OCI-M1 (cell line): Measurements from ENCODE around the gene GPR42.

Experiments
- DNase-seq: peaks from one replicate; lab custom pipeline; 2025; lab: John Stamatoyannopoulos, UW

GPR42 gene, protein sequence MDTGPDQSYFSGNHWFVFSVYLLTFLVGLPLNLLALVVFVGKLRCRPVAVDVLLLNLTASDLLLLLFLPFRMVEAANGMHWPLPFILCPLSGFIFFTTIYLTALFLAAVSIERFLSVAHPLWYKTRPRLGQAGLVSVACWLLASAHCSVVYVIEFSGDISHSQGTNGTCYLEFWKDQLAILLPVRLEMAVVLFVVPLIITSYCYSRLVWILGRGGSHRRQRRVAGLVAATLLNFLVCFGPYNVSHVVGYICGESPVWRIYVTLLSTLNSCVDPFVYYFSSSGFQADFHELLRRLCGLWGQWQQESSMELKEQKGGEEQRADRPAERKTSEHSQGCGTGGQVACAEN

DNA sequence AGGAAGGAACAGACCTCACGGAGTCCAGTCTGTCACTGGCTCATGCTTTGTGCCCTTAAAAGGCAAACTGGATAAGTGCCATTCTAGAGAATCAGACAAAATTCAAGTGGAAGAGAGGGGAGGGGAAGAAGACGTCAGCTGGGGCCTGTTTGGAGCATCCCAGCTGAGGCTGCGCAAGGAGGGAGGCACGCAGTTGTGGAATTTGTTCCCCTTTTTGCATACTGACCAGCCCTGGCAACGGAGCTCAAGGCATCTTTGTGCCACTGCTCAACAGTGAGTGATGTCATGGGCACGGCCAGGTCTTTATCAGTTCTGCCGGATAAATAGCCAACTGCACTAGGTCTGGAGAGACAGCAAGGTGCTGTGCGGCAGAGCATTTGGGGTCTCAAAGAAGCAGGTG is at the start of gene GPR42:
Gene GPR42, plus strand, starts transcription at position 347 of the 400 bp plus-strand sequence. CDS start 292 bp downstream, outside the sequence.
- DNase-seq, result no peak

DNA sequence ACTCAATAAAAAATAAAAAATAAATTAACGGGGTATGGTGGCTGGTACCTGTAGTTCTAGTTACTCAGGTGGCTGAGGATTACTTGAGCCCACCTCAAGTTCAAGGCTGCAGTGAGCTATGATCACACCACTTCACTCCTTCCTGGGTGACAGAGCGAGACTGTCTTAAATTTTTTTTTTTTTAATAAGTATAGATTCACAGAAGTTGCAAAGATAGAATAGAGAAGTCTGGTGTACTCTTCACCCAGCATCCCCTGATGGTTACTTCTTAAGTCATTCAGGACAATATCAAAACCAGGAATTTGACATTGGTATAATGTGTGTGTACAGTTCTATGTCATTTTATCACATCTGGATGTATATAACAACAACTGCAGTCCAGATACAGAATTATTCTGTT is 49.6 kb upstream of the GPR42 start:
- DNase-seq, result no peak

DNA sequence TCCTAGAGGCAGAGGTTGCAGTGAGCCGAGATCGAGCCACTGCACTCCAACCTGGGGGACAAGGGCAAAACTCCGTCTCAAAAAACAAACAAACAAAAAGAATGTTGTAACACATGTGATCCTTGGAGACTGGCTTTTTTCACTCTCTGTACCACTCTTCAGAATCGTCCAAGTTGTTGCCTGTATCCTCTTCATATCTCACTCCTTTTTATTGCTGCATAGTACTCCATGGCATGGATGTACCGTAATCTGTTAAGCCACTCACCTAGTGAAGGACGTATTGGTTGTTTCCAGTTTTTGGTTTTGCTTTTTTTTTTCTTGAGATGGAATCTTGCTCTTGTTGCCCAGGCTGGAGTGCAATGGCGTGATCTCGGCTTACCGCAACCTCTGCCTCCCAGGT is 48.9 kb upstream of the GPR42 start:
- DNase-seq, result no peak

DNA sequence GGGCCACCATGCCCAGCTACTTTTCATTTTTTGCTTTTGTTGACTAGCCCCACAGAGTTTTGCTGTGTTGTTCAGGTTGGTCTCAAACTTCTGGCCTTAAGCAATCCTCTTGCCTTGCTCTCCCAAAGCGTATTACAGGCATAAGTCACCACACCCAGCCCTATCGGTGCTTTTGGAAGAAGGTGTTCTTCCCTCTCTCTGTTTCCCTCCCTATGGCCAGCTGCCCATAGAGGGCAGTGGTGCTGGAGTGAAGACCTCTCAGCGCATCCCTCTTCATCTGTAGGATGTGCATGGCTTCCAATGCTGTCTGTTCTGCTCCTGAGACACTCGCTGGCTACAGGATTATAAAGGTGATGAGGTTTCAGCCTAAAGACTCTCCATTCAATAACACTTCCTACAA is 43.2 kb upstream of the GPR42 start:
- peak; percentile 49 for DNase-seq

DNA sequence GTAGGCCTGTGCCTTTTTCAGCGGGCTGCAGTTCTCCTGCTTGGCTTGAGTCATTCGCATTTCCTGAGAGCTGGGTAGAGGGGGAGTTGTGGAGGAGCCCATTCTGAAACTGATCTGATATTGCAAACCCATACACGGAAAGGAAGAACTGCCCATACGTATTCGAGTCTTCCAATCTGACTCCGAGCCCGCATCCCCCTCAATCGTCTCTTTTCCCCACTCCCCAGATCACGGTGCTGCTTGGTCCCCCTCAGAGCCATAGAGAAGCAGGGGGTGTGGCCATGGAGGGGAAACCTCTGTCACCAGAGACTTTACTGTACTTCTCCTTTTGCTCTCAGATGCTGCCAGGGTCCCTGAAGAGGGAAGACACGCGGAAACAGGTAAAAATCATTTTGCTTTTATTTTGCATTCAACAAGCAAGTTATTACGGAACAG is 42.0 kb upstream of the GPR42 start, which contains the start of gene CD22:
Gene CD22, plus strand, starts transcription at position 337 of the 435 bp plus-strand sequence. CDS start 2,854 bp downstream, outside the sequence.
- DNase-seq, result peak; percentile 34

DNA sequence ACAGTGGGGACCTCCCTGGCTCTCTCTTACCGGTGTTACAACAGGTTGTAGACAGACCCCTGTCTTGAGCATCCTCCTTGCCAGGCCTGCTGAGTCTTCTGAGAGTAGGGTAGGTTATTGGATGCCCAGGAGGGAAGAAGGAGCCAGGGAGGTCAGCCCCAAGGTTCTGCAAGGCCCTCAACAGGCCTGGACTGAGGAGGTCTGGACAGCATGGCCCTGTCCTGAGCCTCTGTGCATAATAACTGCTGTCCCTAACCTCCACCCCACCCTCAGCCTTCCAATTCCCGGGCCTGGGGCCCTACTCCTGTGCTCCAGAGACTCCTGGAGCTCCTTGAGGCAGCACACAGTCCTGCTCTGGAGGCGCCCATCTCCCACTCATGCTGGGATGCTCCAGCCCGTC is 41.5 kb upstream of the GPR42 start:
- DNase-seq, result no peak

DNA sequence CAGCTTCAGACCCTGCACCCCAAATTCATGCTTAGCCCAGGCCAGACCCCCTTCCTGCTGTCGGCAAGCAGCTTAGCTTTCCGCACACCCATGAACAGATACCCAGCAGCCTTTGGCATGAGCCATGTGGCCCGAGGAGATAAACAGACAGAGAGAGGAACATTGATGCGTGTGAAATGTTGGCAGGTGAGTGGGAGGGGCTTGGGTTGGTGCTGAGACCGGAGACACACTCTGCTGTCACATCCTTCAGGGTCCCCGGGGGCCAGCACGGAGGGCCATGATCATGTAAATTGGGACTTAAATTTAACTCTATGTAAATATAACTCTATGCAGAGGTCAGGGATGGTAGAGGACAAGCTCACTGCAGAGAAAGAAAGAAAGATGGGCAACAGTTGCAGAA is 40.4 kb upstream of the GPR42 start:
- DNase-seq, result peak; percentile 5

DNA sequence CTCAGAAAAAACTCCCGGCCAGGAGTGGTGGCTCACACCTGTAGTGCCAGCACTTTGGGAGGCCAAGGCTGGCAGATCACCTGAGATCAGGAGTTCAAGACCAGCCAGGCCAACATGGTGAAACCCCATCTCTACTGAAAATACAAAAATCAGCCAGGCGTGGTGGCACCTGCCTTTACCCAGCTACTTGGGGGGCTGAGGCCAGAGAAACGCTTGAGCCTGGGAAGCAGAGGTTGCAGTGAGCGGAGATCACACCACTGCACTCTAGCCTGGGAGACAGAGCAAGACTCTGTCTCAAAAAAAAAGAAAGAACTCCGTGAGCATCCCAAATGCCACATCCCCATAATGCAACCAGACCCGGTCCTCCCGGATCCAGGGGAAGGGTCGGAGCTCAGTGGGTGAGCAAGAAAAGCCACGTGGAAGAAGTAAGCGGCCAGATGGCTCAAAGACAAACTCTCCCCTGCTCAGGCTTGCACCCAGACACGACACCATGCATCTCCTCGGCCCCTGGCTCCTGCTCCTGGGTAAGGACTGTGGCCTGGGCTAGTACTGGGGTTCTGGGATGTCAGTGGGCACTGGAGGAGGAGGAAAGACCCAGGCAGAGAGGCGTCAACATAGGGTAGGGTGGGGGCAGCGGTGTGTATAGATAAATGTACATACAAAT is 39.2 kb upstream of the GPR42 start:
- DNase-seq, result no peak

DNA sequence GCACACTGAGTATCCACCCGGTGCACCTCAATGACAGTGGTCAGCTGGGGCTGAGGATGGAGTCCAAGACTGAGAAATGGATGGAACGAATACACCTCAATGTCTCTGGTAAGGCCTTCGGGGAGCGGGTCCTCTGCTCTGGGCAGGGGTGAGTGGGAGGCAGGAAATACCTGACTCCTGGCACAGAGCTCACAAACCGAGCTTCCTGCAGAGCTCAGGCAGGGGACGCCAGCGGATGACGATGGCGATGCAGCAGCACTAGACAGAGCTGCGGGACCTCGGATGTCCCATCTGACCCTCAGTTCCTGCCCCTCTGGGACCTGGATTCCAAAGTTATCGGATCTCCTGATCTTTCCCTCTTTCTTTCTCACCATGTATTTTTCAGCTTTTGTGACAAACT is 38.1 kb upstream of the GPR42 start:
- no peak for DNase-seq

DNA sequence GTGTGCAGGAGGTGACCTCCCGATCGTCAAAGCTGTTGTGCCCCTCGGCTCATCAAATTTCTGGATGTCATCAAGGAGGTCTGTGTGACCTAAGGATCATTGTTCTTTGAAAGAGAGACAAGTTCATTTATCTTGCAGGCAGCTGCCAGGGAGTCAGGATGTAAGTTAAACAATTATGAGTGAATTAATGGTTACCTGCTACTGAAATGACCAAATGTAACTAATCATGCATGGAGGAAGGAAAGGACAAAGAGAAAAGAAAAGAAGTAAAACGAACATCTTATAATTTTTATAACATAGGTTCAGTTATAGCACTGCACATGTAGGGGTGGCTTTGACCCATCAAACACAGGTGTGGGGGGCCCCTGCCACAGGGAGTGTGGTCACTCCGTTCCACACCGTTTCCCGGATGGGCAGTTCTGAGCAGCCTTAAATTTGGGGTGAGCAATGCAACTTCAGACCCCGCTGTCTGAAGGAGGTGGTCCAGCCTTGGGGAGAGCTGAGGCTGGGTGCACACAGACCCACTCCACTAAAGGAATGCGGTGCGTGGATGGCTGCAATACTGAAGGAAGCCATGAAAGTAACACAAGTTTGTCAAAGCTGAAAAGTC is 36.6 kb upstream of the GPR42 start:
- DNase-seq, result no peak

DNA sequence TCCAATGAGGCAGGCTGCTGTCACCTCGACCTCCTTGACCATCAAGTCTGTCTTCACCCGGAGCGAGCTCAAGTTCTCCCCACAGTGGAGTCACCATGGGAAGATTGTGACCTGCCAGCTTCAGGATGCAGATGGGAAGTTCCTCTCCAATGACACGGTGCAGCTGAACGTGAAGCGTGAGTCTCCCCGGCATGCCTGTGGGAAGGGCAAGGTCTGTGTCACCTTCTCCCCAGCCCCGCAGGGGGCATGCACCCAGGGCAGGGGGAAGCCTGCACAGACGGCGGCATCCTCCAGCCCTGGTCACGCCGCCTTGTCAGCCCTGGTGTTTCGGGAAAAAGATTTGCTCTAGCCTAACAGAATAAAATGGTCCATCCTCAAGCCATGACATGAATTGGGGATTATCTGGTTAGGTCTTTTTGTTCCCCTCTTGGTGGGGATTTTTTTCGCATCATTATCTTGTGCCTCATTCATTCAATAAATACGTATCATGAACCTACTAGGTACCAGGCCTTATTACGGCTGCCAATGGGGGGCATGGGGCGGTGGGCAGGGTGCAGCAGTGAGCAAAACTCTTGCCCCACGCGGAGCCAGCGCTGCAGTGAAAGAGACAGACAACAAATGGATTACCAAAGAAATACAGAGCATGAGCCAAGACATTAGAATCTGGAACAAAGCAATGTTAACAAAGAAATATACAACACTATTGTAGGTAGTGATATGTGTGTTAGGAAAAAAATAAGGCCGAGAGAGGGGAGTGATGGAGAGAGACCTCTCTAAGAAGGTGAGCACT is 34.5 kb upstream of the GPR42 start:
- DNase-seq, result no peak

DNA sequence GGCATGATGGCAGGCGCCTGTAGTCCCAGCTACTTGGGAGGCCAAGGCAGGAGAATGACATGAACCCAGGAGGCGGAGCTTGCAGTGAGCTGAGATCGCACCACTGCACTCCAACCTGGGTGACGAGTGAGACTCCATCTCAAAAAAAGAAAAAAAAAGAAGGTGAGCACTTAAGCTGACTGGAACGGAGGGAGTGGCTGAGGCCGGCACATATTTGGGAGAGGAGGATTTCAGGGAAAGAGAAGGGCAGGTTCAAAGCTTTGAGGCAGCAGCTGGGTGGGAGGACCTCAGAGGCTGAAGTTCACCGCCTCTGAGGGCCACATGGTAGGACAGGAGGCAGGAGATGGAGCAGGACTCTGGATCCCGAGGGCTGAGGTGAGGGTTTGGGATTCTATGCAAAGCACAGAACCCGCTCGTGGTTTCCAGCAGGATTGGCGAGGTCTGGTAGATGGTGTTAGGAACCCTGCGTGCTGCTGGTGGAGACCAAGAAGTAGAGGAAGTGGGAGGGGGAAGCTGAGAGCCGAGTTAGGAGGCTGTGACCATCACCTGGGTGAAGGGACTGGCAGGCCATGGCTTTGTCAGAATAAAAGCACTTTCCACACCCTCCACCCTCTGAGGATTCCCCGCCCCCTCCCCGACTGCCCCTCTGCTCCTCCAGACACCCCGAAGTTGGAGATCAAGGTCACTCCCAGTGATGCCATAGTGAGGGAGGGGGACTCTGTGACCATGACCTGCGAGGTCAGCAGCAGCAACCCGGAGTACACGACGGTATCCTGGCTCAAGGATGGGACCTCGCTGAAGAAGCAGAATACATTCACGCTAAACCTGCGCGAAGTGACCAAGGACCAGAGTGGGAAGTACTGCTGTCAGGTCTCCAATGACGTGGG is 33.5 kb upstream of the GPR42 start:
- no peak for DNase-seq

DNA sequence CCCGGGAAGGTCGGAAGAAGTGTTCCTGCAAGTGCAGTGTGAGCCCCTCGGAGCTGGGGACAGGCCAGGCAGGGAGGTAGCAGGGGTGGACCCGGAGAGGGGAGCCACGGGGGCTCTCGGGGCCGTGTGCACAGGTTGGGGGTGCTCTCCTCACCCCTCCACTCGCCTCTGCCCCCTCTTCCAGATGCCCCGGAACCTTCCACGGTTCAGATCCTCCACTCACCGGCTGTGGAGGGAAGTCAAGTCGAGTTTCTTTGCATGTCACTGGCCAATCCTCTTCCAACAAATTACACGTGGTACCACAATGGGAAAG is 32.9 kb upstream of the GPR42 start:
- DNase-seq, result no peak

DNA sequence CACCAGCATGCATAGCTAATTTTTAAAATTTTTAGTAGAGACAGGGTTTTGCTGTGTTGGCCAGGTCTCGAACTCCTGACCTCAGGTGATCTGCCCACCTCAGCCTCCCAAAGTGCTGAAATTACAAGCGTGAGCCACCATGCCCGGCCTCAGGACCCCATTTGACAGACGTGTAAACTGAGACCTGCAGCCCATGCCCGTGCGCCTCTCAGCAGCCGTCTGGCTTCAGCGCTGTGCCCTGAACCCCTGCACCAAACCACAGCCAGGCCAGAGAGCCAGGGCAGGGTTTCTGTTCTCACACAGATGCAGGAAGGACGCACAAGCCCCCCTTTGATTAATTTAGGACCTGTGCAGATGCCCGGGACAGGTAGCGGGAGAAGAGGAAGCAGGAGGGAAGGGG is 30.4 kb upstream of the GPR42 start:
- DNase-seq, result no peak

DNA sequence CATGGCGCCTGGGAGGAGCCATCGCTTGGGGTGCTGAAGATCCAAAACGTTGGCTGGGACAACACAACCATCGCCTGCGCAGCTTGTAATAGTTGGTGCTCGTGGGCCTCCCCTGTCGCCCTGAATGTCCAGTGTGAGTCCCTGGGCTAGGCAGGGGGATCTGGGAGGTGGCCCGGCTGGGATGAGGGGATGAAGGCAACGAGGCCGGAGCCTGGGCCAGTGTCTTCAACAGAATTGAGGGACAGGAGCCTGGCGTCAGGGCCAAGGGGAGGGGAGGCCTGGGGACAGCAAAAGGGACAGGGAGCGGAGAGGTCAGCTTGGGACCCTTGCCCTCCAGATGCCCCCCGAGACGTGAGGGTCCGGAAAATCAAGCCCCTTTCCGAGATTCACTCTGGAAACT is 29.9 kb upstream of the GPR42 start:
- DNase-seq, result no peak

DNA sequence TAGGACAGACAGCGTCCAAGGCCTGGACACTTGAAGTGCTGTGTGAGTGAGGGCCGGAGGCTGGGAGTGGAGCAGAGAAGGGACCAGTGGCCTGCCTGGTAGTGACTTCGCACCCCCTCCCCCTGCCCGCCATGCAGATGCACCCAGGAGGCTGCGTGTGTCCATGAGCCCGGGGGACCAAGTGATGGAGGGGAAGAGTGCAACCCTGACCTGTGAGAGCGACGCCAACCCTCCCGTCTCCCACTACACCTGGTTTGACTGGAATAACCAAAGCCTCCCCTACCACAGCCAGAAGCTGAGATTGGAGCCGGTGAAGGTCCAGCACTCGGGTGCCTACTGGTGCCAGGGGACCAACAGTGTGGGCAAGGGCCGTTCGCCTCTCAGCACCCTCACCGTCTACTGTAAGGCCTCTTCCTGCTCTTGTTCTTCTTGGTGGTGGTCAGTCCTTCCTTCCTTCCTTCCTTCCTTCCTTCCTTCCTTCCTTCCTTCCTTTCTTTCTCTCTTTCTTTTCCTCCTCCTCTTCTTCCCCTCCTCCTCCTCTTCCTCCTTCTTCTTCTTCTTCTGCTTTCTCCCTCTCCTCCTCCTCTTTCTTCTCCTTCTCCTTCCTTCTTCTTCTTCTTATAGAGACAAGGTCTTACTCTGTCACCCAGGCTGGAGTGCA is 29.2 kb upstream of the GPR42 start:
- DNase-seq, result no peak

DNA sequence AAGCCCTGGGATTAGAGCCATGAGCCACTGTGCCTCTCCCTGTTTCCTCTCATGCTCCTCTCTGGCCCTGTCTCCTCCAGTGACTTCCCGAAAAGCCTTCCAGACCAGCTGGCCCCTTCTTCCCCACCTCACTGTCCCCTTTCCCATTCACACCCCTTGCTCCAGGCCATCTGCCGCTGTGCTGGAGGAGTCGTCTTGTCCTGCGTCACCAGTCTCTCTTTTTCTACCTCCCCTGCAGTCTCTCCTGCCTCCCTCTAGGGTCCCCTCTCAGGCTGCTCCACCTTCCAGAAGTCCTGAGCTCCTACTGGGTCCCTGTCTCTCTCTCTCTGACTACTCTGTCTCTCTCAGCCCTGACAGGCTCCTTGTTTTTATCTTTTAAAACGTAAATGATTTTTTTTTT is 28.4 kb upstream of the GPR42 start:
- no peak for DNase-seq

DNA sequence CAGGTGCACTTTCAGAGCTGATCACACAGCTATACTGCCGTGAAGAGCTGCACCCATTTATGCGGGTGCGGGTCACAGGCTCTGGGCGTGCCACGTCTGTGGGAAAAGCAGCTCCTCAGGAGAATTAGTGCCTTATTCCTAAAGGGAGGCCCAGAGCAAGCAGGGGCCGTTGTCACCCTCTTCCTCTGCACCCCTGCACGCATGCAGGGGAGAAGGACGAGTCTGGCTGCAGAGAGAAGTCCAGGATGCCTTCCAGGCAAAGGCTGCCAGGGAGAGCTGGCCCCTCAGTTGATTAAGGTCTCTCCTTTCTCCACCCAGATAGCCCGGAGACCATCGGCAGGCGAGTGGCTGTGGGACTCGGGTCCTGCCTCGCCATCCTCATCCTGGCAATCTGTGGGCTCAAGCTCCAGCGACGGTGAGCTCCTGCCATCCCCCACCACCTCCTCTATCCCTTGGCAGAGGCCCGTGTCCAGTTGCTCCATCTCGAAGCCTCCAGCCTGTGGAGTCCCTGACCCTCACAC is 26.3 kb upstream of the GPR42 start:
- no peak for DNase-seq

DNA sequence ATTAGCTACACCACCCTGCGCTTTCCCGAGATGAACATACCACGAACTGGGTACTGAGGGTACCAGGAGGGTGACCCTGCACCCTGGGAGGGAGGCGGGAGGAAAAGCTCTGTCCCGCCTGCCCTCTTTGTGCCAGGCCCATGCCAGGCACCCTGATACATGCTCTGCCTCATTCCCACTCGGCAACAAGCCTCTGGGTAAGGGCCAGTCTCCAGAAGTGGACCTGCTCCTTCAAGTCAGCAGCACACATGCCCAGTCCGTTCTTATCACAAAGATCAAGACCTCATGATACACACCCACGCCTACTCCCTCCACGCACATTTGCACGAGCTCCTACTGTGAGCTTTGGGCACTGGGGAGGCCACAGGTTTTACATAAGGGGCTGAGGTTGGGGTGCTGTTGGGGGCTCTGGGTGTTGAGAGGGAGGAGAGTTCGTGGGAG is 25.2 kb upstream of the GPR42 start:
- no peak for DNase-seq

DNA sequence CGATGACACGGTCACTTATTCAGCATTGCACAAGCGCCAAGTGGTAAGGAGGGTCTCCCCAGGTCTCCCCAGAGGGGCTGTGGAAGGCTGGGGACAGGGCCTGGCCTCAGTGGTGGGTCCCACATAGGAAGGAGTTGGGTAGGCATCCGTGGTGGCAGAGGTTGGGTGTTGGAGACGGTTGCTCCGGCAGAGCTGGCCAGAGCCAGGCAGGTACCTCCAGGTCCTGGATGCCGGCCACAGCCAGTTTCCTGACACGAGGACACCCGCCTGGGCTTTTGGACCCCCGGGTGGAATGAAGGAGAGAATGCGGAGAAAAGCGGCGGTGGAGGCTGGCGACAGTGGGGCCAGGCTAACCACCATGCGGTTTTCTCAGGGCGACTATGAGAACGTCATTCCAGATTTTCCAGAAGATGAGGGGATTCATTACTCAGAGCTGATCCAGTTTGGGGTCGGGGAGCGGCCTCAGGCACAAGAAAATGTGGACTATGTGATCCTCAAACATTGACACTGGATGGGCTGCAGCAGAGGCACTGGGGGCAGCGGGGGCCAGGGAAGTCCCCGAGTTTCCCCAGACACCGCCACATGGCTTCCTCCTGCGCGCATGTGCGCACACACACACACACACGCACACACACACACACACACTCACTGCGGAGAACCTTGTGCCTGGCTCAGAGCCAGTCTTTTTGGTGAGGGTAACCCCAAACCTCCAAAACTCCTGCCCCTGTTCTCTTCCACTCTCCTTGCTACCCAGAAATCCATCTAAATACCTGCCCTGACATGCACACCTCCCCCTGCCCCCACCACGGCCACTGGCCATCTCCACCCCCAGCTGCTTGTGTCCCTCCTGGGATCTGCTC is 24.4 kb upstream of the GPR42 start:
- DNase-seq, result no peak
